Epithelial cell of esophagus (primary cell): Measurements from ENCODE around the gene ZCCHC8.
"Not testable (repeated sequence)": the region's sequence is repeated elsewhere in the genome, so short reads cannot be mapped to it uniquely, and the experiment has no call there.

ENCODE experiments used
- DNase-seq: peaks from one replicate; pipeline ENCODE4 v3.0.0; 2010; ENCODE audit warnings: low read depth
- H3K4me3 ChIP-seq: 2 replicates; pipeline ENCODE4 v1.5.1; 2011; ENCODE audit warnings: mild to moderate bottlenecking, low read length, control low read depth
- CTCF ChIP-seq: IDR thresholded peaks from 2 replicates; pipeline ENCODE4 v1.5.1; 2011; ENCODE audit warnings: low read depth, mild to moderate bottlenecking, low read length, control low read depth, inconsistent platforms; ENCODE audit not compliant: insufficient read depth; ENCODE audit errors: missing control alignments

ZCCHC8 gene

GRCh38 chr12:122454739-122455138 lies 46.0 kb downstream of the ZCCHC8 start:
- no peak for DNase-seq
- no peak for TF ChIP-seq CTCF
- no peak overlapping the region for H3K4me3 ChIP-seq

DNA sequence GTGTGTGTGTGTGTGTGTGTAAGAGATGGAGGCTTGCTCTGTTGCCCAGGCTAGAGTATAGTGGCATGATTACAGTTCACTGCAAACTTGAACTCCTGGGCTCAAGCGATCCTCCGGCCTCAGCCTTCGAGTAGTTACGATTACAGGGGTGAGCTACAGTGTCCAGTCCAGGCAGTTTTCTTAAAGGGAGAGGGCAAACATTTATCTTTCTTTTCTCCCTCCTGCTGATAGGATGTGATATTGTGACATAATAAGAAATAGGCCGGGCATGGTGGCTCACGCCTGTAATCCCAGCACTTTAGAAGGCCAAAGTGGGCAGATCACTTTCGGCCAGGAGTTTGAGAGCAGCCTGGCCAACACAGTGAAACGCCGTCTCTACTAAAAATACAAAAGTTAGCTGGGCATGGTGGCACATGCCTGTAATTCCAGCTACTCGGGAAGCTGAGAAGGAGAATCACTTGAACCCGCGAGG lies 46.4 kb downstream of the ZCCHC8 start:
- DNase-seq: no peak
- no peak overlapping the region for H3K4me3 ChIP-seq
- no peak for TF ChIP-seq CTCF

DNA sequence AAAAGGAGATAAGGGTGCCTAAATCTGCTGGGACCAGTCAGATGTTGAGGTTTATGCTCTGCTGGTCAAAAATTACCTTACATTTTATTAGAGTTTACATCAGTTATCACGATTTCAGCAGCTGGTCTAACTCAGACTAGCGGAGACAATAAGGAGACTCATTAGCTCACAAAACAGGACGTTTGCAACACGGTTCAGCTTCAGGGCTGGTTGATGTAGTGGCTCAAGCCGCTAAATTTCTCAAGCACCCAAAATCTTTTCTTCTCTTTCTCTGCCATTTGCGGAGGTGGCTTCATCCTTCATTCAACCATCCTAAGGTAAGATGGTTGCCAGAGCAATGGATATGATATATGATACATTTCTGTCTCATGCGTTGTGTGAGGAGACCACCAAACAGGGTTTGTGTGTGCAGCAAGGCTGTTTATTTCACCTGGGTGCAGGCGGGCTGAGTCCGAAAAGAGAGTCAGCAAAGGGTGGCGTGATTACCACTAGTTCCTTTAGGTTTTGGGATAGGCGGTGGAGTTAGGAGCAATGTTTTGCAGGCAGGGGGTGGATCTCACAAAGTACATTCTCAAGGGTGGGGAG lies 47.9 kb downstream of the ZCCHC8 start:
- H3K4me3 ChIP-seq: no peak overlapping the region
- no peak for TF ChIP-seq CTCF
- no peak for DNase-seq

- no peak overlapping the region for H3K4me3 ChIP-seq
- DNase-seq: peak; percentile 97
- peak; percentile 25 for TF ChIP-seq CTCF
These were observed 51.4 kb downstream of the ZCCHC8 start for GRCh38 chr12:122449317-122449716.

GRCh38 chr12:122447825-122448224 lies 52.9 kb downstream of the ZCCHC8 start:
- DNase-seq, H3K4me3 ChIP-seq: not testable (repeated sequence)

DNA sequence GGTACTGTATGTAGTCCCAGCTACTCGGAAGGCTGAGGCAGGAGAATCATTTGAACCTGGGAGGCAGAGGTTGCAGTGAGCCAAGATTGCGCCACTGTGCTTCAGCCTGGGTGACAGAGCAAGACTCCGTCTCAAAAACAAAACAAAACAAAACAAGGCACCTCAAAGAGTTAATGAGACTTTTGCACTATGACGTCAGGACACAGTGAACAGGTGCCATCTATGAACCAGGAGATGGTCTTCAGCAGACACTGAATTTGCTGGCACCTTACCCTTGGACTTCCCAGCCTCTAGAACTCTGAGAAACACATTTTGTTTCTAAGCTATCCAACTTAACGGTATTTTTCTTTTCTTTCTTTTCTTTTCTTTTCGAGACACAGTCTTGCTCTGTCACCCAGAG lies 54.3 kb downstream of the ZCCHC8 start:
- not testable (repeated sequence) for DNase-seq, H3K4me3 ChIP-seq

GRCh38 chr12:122444071-122444470 lies 56.7 kb downstream of the ZCCHC8 start:
- H3K4me3 ChIP-seq, DNase-seq: not testable (repeated sequence)

DNA sequence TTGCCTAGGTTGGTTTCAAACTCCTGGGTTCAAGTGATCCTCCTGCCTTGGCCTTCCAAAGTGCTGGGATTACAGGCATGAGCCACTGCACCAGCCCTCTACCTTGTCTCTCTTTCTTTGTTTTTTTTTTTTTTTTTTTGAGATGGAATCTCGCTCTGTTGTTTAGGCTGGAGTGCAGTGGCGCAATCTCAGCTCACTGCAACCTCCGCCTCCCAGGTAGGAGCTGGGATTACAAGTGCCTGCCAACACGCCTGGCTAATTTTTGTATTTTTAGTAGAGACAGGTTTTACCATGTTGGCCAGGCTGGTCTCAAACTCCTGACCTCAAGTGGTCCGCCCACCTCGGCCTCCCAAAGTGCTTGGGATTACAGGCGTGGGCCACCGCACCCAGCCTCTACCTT lies 61.9 kb downstream of the ZCCHC8 start:
- H3K4me3 ChIP-seq: not testable (repeated sequence)
- DNase-seq: peak; percentile 42
- TF ChIP-seq CTCF: peak; percentile 25
